IgD-negative memory B cell (primary cell): ENCODE data around the gene DYNLT5. TPM values are rescaled to one million over a fixed set of nuclear protein-coding genes. Genes with fewer than 3 reads are reported as not detected.
"Not testable (repeated sequence)": the region's sequence is repeated elsewhere in the genome, so short reads cannot be mapped to it uniquely, and the experiment has no call there.

Source experiments
- H3K27ac Mint-ChIP-seq, 3 donors: one replicate each; pipeline ENCODE4 v1.8.0; 2020 to 2022; ENCODE audit warnings: mild to moderate bottlenecking in 3 of 3, mixed read lengths in 3 of 3, moderate library complexity in 1 of 3
- H3K27me3 Mint-ChIP-seq: one replicate; pipeline ENCODE4 v1.8.0; 2021; ENCODE audit warnings: mixed read lengths
- H3K36me3 Mint-ChIP-seq: one replicate; pipeline ENCODE4 v1.8.0; 2020; ENCODE audit warnings: mild to moderate bottlenecking, mixed read lengths
- H3K4me1 Mint-ChIP-seq, 3 donors: one replicate each; pipeline ENCODE4 v1.8.0; 2020 to 2022; ENCODE audit warnings: mixed read lengths in 3 of 3, mild to moderate bottlenecking in 1 of 3
- H3K4me3 Mint-ChIP-seq, 4 donors: one replicate each; pipeline ENCODE4 v1.8.0; 2020 to 2022; ENCODE audit warnings: mild to moderate bottlenecking in 4 of 4, mixed read lengths in 4 of 4, moderate library complexity in 3 of 4
- H3K9me3 Mint-ChIP-seq, 3 donors: one replicate each; pipeline ENCODE4 v1.8.0; 2020 to 2021; ENCODE audit warnings: mixed read lengths in 3 of 3, mild to moderate bottlenecking in 1 of 3
- polyA plus RNA-seq: library from polyadenylated mRNA; unstranded; fragments of 300-500 nt; fragmentation: Illumina TruSeq; gene quantifications from one replicate; pipeline ENCODE4 v1.2.3, GENCODE V29; 2021

DYNLT5 gene
- polyA plus RNA-seq, 1 donor from 2014 or later, result not detected

DNA sequence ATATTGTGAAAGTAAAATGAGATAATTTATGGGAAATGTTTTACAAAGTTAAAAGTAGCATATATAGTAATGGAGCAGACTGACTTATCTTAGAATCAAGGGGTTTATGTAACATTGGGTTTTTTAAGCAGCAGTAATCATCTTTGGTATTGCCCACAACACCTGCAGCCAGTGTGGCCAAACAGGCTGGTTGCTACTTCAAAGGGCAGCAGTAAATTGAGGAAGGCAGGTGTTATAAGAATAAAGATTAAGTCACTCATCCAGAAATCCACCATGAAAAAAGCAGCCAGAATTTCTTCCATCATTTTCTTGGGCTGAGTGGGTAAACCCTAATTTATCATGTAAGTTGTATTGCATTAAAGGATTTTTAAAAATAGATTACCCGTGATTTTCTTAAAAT is 16.7 kb downstream of the DYNLT5 start:
- no peaks in the 10 kb centered on the region for H3K9me3 Mint-ChIP-seq
- H3K27me3 Mint-ChIP-seq, result peaks cover 1% of the 10 kb centered on the region
- H3K27ac Mint-ChIP-seq, result no peak overlapping the region
- no peaks in the 10 kb centered on the region for H3K36me3 Mint-ChIP-seq
- H3K4me3 Mint-ChIP-seq, result no peak overlapping the region
- peaks cover 0 to 3% (median 0%) of the 10 kb centered on the region in 3 donors for H3K4me1 Mint-ChIP-seq

DNA sequence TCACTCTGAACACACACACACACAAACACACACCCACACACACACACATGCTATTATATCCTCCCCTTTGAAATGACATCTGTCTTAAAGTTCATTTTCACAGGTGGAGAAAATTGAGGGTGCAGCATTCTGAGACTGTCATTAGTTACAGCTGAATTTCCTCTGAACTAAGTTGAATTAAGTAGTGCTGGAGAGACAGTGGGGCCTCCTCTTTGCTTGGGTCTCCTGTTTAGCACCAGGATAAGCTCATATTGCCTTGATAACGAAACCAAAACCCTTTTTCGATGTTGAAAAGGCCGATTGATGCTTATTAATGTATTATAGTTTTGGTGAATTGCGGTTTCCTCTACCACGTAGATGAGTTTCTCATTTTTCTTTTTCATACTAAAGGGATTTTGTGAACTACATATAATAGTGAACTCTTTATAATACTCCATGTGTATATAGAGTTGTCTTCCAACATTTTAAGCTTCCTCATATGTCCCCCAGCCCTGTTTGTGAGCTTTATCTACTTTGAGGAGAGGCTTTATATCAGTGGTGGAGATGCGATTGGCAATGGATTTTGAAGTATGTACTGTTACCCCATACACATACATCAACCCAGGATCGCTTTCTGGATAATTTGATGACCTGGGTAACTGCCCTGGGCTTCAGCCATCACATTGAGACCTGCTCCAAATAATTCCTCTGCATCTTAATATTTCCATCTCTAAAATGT is 17.4 kb downstream of the DYNLT5 start:
- H3K27me3 Mint-ChIP-seq, result peaks cover 1% of the 10 kb centered on the region
- no peaks in the 10 kb centered on the region for H3K36me3 Mint-ChIP-seq
- H3K4me1 Mint-ChIP-seq, result peaks cover 0 to 3% (median 0%) of the 10 kb centered on the region in 3 donors
- no peaks in the 10 kb centered on the region for H3K9me3 Mint-ChIP-seq
- H3K4me3 Mint-ChIP-seq, result no peak overlapping the region
- H3K27ac Mint-ChIP-seq, result no peak overlapping the region

DNA sequence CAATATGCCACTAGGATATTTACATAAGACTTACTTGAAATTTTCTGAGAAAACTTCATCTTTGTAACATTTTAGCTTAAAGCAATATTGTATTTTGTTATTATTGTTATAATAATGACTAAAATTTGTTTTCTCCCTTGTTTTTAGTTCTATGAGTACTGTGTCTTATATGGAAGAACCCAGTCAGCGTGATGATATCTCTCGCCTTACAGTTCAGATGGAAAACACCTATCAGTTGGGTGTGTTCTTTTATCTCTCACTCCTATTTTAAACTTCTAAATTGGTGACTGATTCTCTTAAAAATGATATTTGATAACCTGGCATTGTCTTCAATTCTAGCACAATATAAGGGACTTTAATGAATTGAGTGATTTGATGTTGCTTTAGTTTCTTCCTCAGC is 18.0 kb downstream of the DYNLT5 start:
- Mint-ChIP-seq H3K9me3 (no peaks in the 10 kb centered on the region), H3K27ac (no peak overlapping the region), H3K4me1 (no peaks in the 10 kb centered on the region), H3K4me3 (no peak overlapping the region), H3K36me3 (no peaks in the 10 kb centered on the region), H3K27me3 (peaks cover 1% of the 10 kb centered on the region)

- H3K4me1 Mint-ChIP-seq, result no peaks in the 10 kb centered on the region
- H3K27me3 Mint-ChIP-seq, result peaks cover 3% of the 10 kb centered on the region
- H3K9me3 Mint-ChIP-seq, result no peaks in the 10 kb centered on the region
- no peaks in the 10 kb centered on the region for H3K36me3 Mint-ChIP-seq
- H3K4me3 Mint-ChIP-seq, result no peak overlapping the region
- H3K27ac Mint-ChIP-seq, result peak overlapping the region in 1 of 3 donors; percentile 6
These were observed 18.4 kb downstream of the DYNLT5 start for GRCh38 chr1:66770694-66771093.

GRCh38 chr1:66773227-66773626 is 21.0 kb downstream of the DYNLT5 start:
- H3K36me3 Mint-ChIP-seq, result no peaks in the 10 kb centered on the region
- no peaks in the 10 kb centered on the region for H3K4me1 Mint-ChIP-seq
- no peaks in the 10 kb centered on the region for H3K9me3 Mint-ChIP-seq
- no peak overlapping the region for H3K27ac Mint-ChIP-seq
- peaks cover 1% of the 10 kb centered on the region for H3K27me3 Mint-ChIP-seq
- H3K4me3 Mint-ChIP-seq, result no peak overlapping the region

- no peaks in the 10 kb centered on the region for H3K9me3 Mint-ChIP-seq
- peaks cover 0 to 1% (median 0%) of the 10 kb centered on the region in 3 donors for H3K4me1 Mint-ChIP-seq
- peaks cover 1% of the 10 kb centered on the region for H3K27me3 Mint-ChIP-seq
- no peaks in the 10 kb centered on the region for H3K36me3 Mint-ChIP-seq
- H3K4me3 Mint-ChIP-seq, result no peak overlapping the region
- H3K27ac Mint-ChIP-seq, result no peak overlapping the region
These were observed 22.2 kb downstream of the DYNLT5 start for GRCh38 chr1:66774438-66774837.

DNA sequence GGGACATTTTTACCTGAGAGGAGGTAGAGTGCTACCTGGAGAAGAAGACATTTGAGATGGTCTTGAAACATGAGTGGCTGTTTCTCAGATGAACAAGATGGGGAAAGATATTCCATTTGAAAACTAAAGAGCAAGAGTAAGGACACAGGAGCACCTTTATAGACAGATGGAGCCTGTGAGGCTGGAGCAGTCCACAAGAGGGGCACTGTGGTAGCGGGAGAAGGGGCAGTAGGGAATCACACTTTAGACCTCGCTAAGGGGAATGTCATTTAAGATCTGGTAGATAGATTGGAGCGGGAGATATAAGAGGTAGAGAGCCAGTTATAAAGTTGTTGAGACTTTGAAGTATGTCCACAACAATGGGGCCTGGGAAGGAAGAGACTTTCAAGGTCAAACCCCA is 23.4 kb downstream of the DYNLT5 start:
- Mint-ChIP-seq H3K4me3 (no peak overlapping the region), H3K9me3 (peaks cover 0 to 2% (median 0%) of the 10 kb centered on the region in 3 donors), H3K27ac (no peak overlapping the region), H3K4me1 (peaks cover 0 to 2% (median 0%) of the 10 kb centered on the region in 3 donors), H3K27me3 (peaks cover 5% of the 10 kb centered on the region), H3K36me3 (peaks cover 2% of the 10 kb centered on the region)

DNA sequence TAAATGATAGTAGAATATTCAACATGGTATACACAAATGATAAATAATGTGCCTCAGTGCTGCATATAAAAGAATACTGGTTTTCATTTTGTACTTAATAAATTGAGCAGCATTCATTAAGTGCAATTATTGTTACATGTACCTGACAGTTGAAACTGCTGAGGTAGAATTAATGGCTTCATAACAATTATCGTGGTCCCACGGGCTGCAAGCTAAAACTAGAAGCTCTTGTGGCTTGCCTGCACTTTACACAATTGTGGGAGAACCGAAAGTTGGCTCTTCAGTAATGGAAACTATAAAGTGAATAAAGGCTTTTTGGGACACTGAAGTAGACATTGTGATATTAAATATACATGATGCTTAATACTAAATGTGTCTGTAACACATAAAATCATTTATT is 25.6 kb downstream of the DYNLT5 start:
- Mint-ChIP-seq H3K27me3 (peaks cover 5% of the 10 kb centered on the region), H3K36me3 (peaks cover 2% of the 10 kb centered on the region), H3K4me1 (peaks cover 0 to 2% (median 0%) of the 10 kb centered on the region in 3 donors), H3K9me3 (peaks cover 0 to 2% (median 0%) of the 10 kb centered on the region in 3 donors), H3K27ac (no peak overlapping the region), H3K4me3 (no peak overlapping the region)

DNA sequence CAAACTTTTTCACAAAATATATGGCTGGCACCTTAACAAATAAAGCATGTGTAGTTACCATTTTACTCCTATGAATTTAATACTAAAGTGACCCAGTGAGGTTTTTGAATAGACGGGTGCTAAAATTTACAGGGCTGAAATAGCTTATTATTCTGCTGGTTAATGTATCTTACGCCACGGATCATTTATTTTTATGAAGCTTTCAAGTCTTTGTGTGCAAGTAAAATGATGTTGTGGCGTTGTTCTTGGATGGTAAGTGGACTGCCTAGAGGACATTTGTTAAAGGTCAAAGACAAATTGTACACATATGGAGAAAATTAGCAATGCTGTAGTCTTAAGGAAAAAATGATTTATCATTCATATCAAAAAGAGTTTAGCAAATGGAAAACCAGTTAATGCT is 26.0 kb downstream of the DYNLT5 start:
- Mint-ChIP-seq H3K36me3 (peaks cover 2% of the 10 kb centered on the region), H3K4me1 (peaks cover 0 to 2% (median 0%) of the 10 kb centered on the region in 3 donors), H3K9me3 (peaks cover 0 to 2% (median 0%) of the 10 kb centered on the region in 3 donors), H3K27me3 (peaks cover 5% of the 10 kb centered on the region), H3K4me3 (no peak overlapping the region), H3K27ac (no peak overlapping the region)

- Mint-ChIP-seq H3K27ac (no peak overlapping the region), H3K36me3 (peaks cover 2% of the 10 kb centered on the region), H3K27me3 (peaks cover 5% of the 10 kb centered on the region), H3K9me3 (peaks cover 0 to 2% (median 0%) of the 10 kb centered on the region in 3 donors), H3K4me3 (no peak overlapping the region), H3K4me1 (peaks cover 0 to 2% (median 0%) of the 10 kb centered on the region in 3 donors)
These were observed 26.7 kb downstream of the DYNLT5 start for GRCh38 chr1:66778969-66779368.

- Mint-ChIP-seq H3K9me3 (peaks cover 0 to 2% (median 0%) of the 10 kb centered on the region in 3 donors), H3K36me3 (peaks cover 2% of the 10 kb centered on the region), H3K27me3 (peaks cover 5% of the 10 kb centered on the region), H3K4me1 (peaks cover 0 to 2% (median 0%) of the 10 kb centered on the region in 3 donors), H3K4me3 (peak overlapping the region in 1 of 4 donors; percentile 54), H3K27ac (no peak overlapping the region)
These were observed 27.3 kb downstream of the DYNLT5 start for GRCh38 chr1:66779475-66780078.

DNA sequence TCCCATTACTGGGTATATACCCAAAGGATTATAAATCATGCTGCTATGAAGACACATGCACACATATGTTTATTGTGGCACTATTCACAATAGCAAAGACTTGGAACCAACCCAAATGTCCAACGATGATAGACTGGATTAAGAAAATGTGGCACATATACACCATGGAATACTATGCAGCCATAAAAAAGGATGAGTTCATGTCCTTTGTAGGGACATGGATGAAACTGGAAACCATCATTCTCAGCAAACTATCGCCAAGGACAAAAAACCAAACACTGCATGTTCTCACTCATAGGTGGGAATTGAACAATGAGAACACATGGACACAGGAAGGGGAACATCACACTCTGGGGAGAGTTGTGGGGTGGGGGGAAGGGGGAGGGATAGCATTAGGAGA is 33.5 kb downstream of the DYNLT5 start:
- H3K27me3 Mint-ChIP-seq, H3K9me3 Mint-ChIP-seq, H3K36me3 Mint-ChIP-seq, H3K4me3 Mint-ChIP-seq, H3K27ac Mint-ChIP-seq: not testable (repeated sequence)
- H3K4me1 Mint-ChIP-seq, result peaks cover 8 to 12% (median 12%) of the 10 kb centered on the region in 3 donors

GRCh38 chr1:66787641-66788040 is 35.4 kb downstream of the DYNLT5 start:
- H3K27me3 Mint-ChIP-seq, result peaks cover 4% of the 10 kb centered on the region
- no peaks in the 10 kb centered on the region for H3K9me3 Mint-ChIP-seq
- no peak overlapping the region for H3K27ac Mint-ChIP-seq
- peak overlapping the region in 1 of 4 donors; percentile 2 for H3K4me3 Mint-ChIP-seq
- no peaks in the 10 kb centered on the region for H3K36me3 Mint-ChIP-seq
- peaks cover 8 to 12% (median 12%) of the 10 kb centered on the region in 3 donors for H3K4me1 Mint-ChIP-seq

- Mint-ChIP-seq H3K27ac (peak overlapping the region in 1 of 3 donors; percentile 65), H3K9me3 (no peaks in the 10 kb centered on the region), H3K27me3 (peaks cover 4% of the 10 kb centered on the region), H3K4me1 (peaks cover 8 to 12% (median 12%) of the 10 kb centered on the region in 3 donors), H3K36me3 (no peaks in the 10 kb centered on the region), H3K4me3 (peak overlapping the region in 3 of 4 donors; percentile 17 to 83 (median 61))
These were observed 36.1 kb downstream of the DYNLT5 start for GRCh38 chr1:66788231-66788939.
